ENCODE measurements around the gene IQSEC3. TPM values are rescaled to one million over a fixed set of nuclear protein-coding genes. Genes with fewer than 3 reads are reported as not detected.
A peak's percentile ranks its signal among the peaks of the same experiment; 100 is the strongest.
"Not testable (repeated sequence)": the region's sequence is repeated elsewhere in the genome, so short reads cannot be mapped to it uniquely, and the experiment has no call there.

IQSEC3 gene
- total and polyA plus RNA-seq, 2 of the 13 experiments (the other 11 are each of a cell fraction or from before 2014, with no cell fraction given) = not detected

DNA sequence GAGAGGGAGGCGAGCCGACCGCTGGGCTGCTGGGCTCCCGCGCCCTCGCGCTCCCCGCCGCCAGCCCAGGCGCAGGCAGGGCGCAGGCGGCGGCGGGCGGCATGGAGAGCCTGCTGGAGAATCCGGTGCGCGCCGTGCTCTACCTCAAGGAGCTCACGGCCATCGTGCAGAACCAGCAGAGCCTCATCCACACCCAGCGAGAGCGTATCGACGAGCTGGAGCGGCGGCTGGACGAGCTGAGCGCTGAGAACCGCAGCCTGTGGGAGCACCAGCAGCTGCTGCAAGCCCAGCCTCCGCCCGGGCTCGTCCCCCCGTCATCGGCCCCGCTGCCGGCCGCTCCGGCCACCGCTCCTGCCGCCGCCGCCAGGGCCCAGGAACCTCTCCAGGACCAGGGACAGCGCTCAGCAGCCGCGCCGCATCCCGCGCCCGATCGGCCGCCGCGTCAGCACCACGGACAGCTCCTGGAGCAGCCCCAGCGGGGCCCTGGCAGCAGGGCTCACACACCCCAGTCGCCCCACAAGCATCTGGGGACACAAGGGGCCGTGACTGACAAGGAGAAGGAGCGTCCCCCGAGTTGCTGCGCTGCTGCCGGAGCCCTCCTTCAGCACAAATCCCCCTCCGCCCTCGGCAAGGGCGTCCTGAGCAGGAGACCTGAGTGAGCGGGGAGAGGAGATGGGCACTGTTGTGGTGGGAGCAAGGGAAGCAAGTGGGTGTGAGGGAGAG lies 376 bp downstream of the IQSEC3 start:
- H3K4me1 ChIP-seq (ENCODE audit: insufficient read depth, low read length); H3K9ac ChIP-seq (ENCODE audit: insufficient read depth, low read depth, low read length); POLR2A ChIA-PET; intact Hi-C loops (cut with micrococcal nuclease; ENCODE audit: unreplicated experiment); H3K27me3 ChIP-seq (ENCODE audit: control insufficient read depth in 1 of 2, insufficient read depth in 2 of 2, low read length in 2 of 2); H4K20me1 ChIP-seq (ENCODE audit: insufficient read depth, low read length); H3K9me3 ChIP-seq (ENCODE audit: low read length); H3K79me2 ChIP-seq (ENCODE audit: insufficient read depth, low read length); DNase-seq (ENCODE audit: low spot score); BruUV-seq (replicated peaks); H3K27ac ChIP-seq (ENCODE audit: extremely low read length, insufficient read depth, low read length); H3K36me3 ChIP-seq (replicated peaks in 1 of 2; ENCODE audit: control insufficient read depth in 1 of 2, insufficient read depth in 2 of 2, low read length in 2 of 2); H2AFZ ChIP-seq (ENCODE audit: low read length); in situ Hi-C loops (cut with HindIII; ENCODE audit: extremely low pct_ligation_motif_present, low pct_unique_long_range_greater_than_20kb); CTCF ChIA-PET (ENCODE audit: low intra/inter-chr PET ratio, low total read pairs); H3K4me3 ChIP-seq (replicated peaks in 1 of 3; ENCODE audit: insufficient read depth in 1 of 3, low read depth in 2 of 3, low read length in 3 of 3): not testable (repeated sequence)
- ATAC-seq (peak; percentile 99), FAIRE-seq (peak; percentile 12)
- 21% methylated on average over 10 of the region's 66 CpGs for WGBS (ENCODE audit: low lambda C conversion rate)
- H3K4me2 ChIP-seq (ENCODE audit: low read depth, low read length) = 0 out of 2 replicates have a peak overlapping the region, but pooled peaks have one; percentile 12
- TF ChIP-seq, protein P1, sequence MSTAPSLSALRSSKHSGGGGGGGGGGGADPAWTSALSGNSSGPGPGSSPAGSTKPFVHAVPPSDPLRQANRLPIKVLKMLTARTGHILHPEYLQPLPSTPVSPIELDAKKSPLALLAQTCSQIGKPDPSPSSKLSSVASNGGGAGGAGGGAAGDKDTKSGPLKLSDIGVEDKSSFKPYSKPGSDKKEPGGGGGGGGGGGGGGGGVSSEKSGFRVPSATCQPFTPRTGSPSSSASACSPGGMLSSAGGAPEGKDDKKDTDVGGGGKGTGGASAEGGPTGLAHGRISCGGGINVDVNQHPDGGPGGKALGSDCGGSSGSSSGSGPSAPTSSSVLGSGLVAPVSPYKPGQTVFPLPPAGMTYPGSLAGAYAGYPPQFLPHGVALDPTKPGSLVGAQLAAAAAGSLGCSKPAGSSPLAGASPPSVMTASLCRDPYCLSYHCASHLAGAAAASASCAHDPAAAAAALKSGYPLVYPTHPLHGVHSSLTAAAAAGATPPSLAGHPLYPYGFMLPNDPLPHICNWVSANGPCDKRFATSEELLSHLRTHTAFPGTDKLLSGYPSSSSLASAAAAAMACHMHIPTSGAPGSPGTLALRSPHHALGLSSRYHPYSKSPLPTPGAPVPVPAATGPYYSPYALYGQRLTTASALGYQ (CRISPR knock-in tag; IDR thresholded peaks at IDR 0.05) = peak; percentile 32; the same call in 1 of the 2 replicates
- TF ChIP-seq ETV6 (CRISPR knock-in tag; conservative IDR thresholded peaks at IDR 0.05) = peak; percentile 97
- peak; percentile 59 for TF ChIP-seq ELF3 (CRISPR knock-in tag; IDR thresholded peaks at IDR 0.05)
- TF ChIP-seq, protein P2, sequence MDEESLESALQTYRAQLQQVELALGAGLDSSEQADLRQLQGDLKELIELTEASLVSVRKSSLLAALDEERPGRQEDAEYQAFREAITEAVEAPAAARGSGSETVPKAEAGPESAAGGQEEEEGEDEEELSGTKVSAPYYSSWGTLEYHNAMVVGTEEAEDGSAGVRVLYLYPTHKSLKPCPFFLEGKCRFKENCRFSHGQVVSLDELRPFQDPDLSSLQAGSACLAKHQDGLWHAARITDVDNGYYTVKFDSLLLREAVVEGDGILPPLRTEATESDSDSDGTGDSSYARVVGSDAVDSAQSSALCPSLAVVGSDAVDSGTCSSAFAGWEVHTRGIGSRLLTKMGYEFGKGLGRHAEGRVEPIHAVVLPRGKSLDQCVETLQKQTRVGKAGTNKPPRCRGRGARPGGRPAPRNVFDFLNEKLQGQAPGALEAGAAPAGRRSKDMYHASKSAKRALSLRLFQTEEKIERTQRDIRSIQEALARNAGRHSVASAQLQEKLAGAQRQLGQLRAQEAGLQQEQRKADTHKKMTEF (CRISPR knock-in tag; IDR thresholded peaks at IDR 0.05) = peak; percentile 82; the same call in 1 of the 2 replicates
- TF ChIP-seq, protein P3, sequence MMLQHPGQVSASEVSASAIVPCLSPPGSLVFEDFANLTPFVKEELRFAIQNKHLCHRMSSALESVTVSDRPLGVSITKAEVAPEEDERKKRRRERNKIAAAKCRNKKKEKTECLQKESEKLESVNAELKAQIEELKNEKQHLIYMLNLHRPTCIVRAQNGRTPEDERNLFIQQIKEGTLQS (CRISPR knock-in tag; IDR thresholded peaks at IDR 0.05) = peak; percentile 75
- TF ChIP-seq, protein P4, sequence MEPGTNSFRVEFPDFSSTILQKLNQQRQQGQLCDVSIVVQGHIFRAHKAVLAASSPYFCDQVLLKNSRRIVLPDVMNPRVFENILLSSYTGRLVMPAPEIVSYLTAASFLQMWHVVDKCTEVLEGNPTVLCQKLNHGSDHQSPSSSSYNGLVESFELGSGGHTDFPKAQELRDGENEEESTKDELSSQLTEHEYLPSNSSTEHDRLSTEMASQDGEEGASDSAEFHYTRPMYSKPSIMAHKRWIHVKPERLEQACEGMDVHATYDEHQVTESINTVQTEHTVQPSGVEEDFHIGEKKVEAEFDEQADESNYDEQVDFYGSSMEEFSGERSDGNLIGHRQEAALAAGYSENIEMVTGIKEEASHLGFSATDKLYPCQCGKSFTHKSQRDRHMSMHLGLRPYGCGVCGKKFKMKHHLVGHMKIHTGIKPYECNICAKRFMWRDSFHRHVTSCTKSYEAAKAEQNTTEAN (CRISPR knock-in tag; conservative IDR thresholded peaks at IDR 0.05) = peak; percentile 90
- TF ChIP-seq, protein P5, sequence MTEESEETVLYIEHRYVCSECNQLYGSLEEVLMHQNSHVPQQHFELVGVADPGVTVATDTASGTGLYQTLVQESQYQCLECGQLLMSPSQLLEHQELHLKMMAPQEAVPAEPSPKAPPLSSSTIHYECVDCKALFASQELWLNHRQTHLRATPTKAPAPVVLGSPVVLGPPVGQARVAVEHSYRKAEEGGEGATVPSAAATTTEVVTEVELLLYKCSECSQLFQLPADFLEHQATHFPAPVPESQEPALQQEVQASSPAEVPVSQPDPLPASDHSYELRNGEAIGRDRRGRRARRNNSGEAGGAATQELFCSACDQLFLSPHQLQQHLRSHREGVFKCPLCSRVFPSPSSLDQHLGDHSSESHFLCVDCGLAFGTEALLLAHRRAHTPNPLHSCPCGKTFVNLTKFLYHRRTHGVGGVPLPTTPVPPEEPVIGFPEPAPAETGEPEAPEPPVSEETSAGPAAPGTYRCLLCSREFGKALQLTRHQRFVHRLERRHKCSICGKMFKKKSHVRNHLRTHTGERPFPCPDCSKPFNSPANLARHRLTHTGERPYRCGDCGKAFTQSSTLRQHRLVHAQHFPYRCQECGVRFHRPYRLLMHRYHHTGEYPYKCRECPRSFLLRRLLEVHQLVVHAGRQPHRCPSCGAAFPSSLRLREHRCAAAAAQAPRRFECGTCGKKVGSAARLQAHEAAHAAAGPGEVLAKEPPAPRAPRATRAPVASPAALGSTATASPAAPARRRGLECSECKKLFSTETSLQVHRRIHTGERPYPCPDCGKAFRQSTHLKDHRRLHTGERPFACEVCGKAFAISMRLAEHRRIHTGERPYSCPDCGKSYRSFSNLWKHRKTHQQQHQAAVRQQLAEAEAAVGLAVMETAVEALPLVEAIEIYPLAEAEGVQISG (CRISPR knock-in tag; IDR thresholded peaks at IDR 0.05) = peak; percentile 74
- TF ChIP-seq, protein P6, sequence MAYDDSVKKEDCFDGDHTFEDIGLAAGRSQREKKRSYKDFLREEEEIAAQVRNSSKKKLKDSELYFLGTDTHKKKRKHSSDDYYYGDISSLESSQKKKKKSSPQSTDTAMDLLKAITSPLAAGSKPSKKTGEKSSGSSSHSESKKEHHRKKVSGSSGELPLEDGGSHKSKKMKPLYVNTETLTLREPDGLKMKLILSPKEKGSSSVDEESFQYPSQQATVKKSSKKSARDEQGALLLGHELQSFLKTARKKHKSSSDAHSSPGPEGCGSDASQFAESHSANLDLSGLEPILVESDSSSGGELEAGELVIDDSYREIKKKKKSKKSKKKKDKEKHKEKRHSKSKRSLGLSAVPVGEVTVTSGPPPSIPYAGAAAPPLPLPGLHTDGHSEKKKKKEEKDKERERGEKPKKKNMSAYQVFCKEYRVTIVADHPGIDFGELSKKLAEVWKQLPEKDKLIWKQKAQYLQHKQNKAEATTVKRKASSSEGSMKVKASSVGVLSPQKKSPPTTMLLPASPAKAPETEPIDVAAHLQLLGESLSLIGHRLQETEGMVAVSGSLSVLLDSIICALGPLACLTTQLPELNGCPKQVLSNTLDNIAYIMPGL (CRISPR knock-in tag; IDR thresholded peaks at IDR 0.05; ENCODE audit: borderline replicate concordance in 1 of 2, low read depth in 1 of 2) = 0 out of 4 replicates have a peak, but pooled peaks of 1 of the 2 experiments have one; percentile 31
